ENCODE results near the gene RALGPS2. TPM values are rescaled to one million over a fixed set of nuclear protein-coding genes. Genes with fewer than 3 reads are reported as not detected.
A peak's percentile ranks its signal among the peaks of the same experiment; 100 is the strongest.

The RALGPS2 gene
- total and polyA plus RNA-seq, 2 experiments from 2014 or later, result 8.1 to 31.2 TPM

- Histone ChIP-seq H3K27me3 (ENCODE audit: insufficient read depth) (no peaks in the 10 kb centered on the region), H4K20me1 (replicated peaks; ENCODE audit: insufficient read depth) (no peaks in the 10 kb centered on the region), H3K4me2 (no peak overlapping the region), H3F3A (replicated peaks; ENCODE audit: low read depth) (no peaks in the 10 kb centered on the region), H3K79me2 (replicated peaks; ENCODE audit: insufficient read depth) (no peaks in the 10 kb centered on the region), H2AFZ (no peak overlapping the region), H3K36me3 (ENCODE audit: insufficient read depth) (no peaks in the 10 kb centered on the region), H3K27ac (ENCODE audit: low read depth) (no peak overlapping the region), H3K4me1 (ENCODE audit: insufficient read depth) (no peaks in the 10 kb centered on the region), H3K4me3 (no peak overlapping the region), H3K9me2 (ENCODE audit: insufficient read depth) (0 out of 2 replicates have a peak, but pooled peaks cover 3% of the 10 kb centered on the region)
- ATAC-seq (no peak), DNase-seq (ENCODE audit: low spot score) (no peak)
- TF ChIP-seq REST (IDR thresholded peaks at IDR 0.05; ENCODE audit: unreplicated experiment), result no peak
- TF ChIP-seq ZNF331 (CRISPR knock-in tag; IDR thresholded peaks at IDR 0.05; ENCODE audit: low read depth), result peak; percentile 87
- Mint-ChIP-seq H3K27me3 (ENCODE audit: insufficient read depth, low read depth, poor library complexity) (peaks cover 6% of the 10 kb centered on the region), H3K9me3 (peaks cover 16% of the 10 kb centered on the region; the same call in 2 of the 3 replicates), H3K27ac (no peak overlapping the region), H3K36me3 (ENCODE audit: low read depth) (no peaks in the 10 kb centered on the region; the same call in 1 of the 3 replicates), H3K4me1 (no peaks in the 10 kb centered on the region), H3K4me3 (no peak overlapping the region)
These were observed 239.7 kb downstream of the RALGPS2 start for GRCh38 chr1:178964469-178965330.

- Mint-ChIP-seq H3K4me3 (no peak overlapping the region), H3K36me3 (ENCODE audit: low read depth) (no peaks in the 10 kb centered on the region; the same call in 1 of the 3 replicates), H3K27me3 (ENCODE audit: insufficient read depth, low read depth, poor library complexity) (peaks cover 3% of the 10 kb centered on the region), H3K27ac (no peak overlapping the region), H3K9me3 (peaks cover 16% of the 10 kb centered on the region; the same call in 2 of the 3 replicates), H3K4me1 (no peaks in the 10 kb centered on the region)
- TF ChIP-seq JUNB (IDR thresholded peaks at IDR 0.05; ENCODE audit: unreplicated experiment) (no peak), ZNF462 (CRISPR knock-in tag; IDR thresholded peaks at IDR 0.05) (no peak)
- no peak overlapping the region for H2AFZ ChIP-seq
- H4K20me1 ChIP-seq (replicated peaks; ENCODE audit: insufficient read depth), result no peaks in the 10 kb centered on the region
- DNase-seq (ENCODE audit: low spot score) (no peak), ATAC-seq (no peak)
- H3K27me3 ChIP-seq (ENCODE audit: insufficient read depth), result no peaks in the 10 kb centered on the region
- H3K79me2 ChIP-seq (replicated peaks; ENCODE audit: insufficient read depth), result no peaks in the 10 kb centered on the region
- H3K4me2 ChIP-seq, result no peak overlapping the region
- H3K27ac ChIP-seq (ENCODE audit: low read depth), result no peak overlapping the region
- H3K4me3 ChIP-seq, result no peak overlapping the region
- no peaks in the 10 kb centered on the region for H3F3A ChIP-seq (replicated peaks; ENCODE audit: low read depth)
- 0 out of 2 replicates have a peak, but pooled peaks cover 3% of the 10 kb centered on the region for H3K9me2 ChIP-seq (ENCODE audit: insufficient read depth)
- H3K36me3 ChIP-seq (ENCODE audit: insufficient read depth), result no peaks in the 10 kb centered on the region
- no peaks in the 10 kb centered on the region for H3K4me1 ChIP-seq (ENCODE audit: insufficient read depth)
These were observed 241.3 kb downstream of the RALGPS2 start for GRCh38 chr1:178966312-178966711.

Data from GM23338 (cell line).